OCI-LY3 (cell line): ENCODE measurements around the gene AVL9.
"Not testable (repeated sequence)": the region's sequence is repeated elsewhere in the genome, so short reads cannot be mapped to it uniquely, and the experiment has no call there.

Experiments
- H2AFZ ChIP-seq: fragments of 200-600, 300-600 bp; shearing (Covaris generic); 2 replicates; pipeline ENCODE4 v1.6.0; 2014; ENCODE audit warnings: antibody characterized with exemption, low read depth, low read length
- H3K27ac ChIP-seq: fragments of 200-600, 300-600 bp; sonication (generic); 2 replicates; pipeline ENCODE4 v1.5.1; 2014; ENCODE audit warnings: mild to moderate bottlenecking, low read length, moderate library complexity, mixed read lengths
- H3K27me3 ChIP-seq: fragments of 200-600, 300-600 bp; sonication (generic); 2 replicates; pipeline ENCODE4 v1.6.1; 2014; ENCODE audit warnings: low read depth, low read length, mixed read lengths
- H3K36me3 ChIP-seq: fragments of 200-600, 300-600 bp; sonication (generic); replicated peaks from 2 replicates; pipeline ENCODE3; 2014; ENCODE audit warnings: low read depth, low read length, mixed read lengths
- H3K4me1 ChIP-seq: fragments of 300-600, 200-600 bp; sonication (generic); 2 replicates; pipeline ENCODE4 v1.6.1; 2014; ENCODE audit warnings: low read length, mixed read lengths
- H3K4me2 ChIP-seq: fragments of 200-600, 300-600 bp; sonication (generic); 2 replicates; pipeline ENCODE4 v1.6.1; 2014; ENCODE audit warnings: low read length, mixed read lengths
- H3K4me3 ChIP-seq: fragments of 300-600, 200-600 bp; sonication (generic); 2 replicates; pipeline ENCODE4 v1.5.1; 2014; ENCODE audit warnings: antibody characterized with exemption, mild to moderate bottlenecking, low read length, moderate library complexity
- H3K79me2 ChIP-seq: fragments of 300-600, 200-600 bp; shearing (Covaris generic); 2 replicates; pipeline ENCODE4 v1.6.1; 2014; ENCODE audit warnings: mild to moderate bottlenecking, low read length, mixed read lengths
- H3K9ac ChIP-seq: fragments of 300-600, 200-600 bp; shearing (Covaris generic); 2 replicates; pipeline ENCODE4 v1.6.0; 2014; ENCODE audit warnings: mild to moderate bottlenecking, low read length, moderate library complexity
- H3K9me3 ChIP-seq: fragments of 200-600, 300-600 bp; shearing (Covaris generic); 2 replicates; pipeline ENCODE4 v1.6.1; 2014; ENCODE audit warnings: low read length, mixed read lengths; ENCODE audit not compliant: insufficient read depth
- H4K20me1 ChIP-seq: fragments of 200-600, 300-600 bp; sonication (generic); 2 replicates; pipeline ENCODE4 v1.6.1; 2016; ENCODE audit warnings: low read length, mixed read lengths; ENCODE audit not compliant: insufficient read depth
- CTCF ChIP-seq: fragments of 200-600, 300-600 bp; sonication (generic); IDR thresholded peaks from 2 replicates; pipeline ENCODE4 v1.5.1; 2014; ENCODE audit warnings: antibody characterized with exemption, low read length, low read depth
- EZH2phosphoT487 ChIP-seq: fragments of 200-600 bp; shearing (Covaris generic); IDR thresholded peaks from 2 replicates; pipeline ENCODE4 v1.6.1; 2018; ENCODE audit warnings: antibody characterized with exemption, mixed run types, low read depth

The AVL9 gene

GRCh38 chr7:32459788-32460187 is 35.5 kb upstream of the AVL9 start:
- Histone ChIP-seq H3K9ac (no peak overlapping the region), H3K27me3 (no peaks in the 10 kb centered on the region), H2AFZ (no peak overlapping the region), H3K79me2 (no peaks in the 10 kb centered on the region), H3K36me3 (no peaks in the 10 kb centered on the region), H3K27ac (no peak overlapping the region), H3K9me3 (no peaks in the 10 kb centered on the region), H4K20me1 (no peaks in the 10 kb centered on the region), H3K4me1 (no peaks in the 10 kb centered on the region), H3K4me3 (no peak overlapping the region), H3K4me2 (no peak overlapping the region)
- no peak for TF ChIP-seq CTCF
- TF ChIP-seq EZH2phosphoT487, result no peak

- Histone ChIP-seq H3K27me3 (no peaks in the 10 kb centered on the region), H3K4me3 (no peak overlapping the region), H3K4me1 (no peaks in the 10 kb centered on the region), H2AFZ (no peak overlapping the region), H4K20me1 (no peaks in the 10 kb centered on the region), H3K4me2 (no peak overlapping the region), H3K27ac (no peak overlapping the region), H3K9ac (no peak overlapping the region), H3K36me3 (no peaks in the 10 kb centered on the region), H3K9me3 (no peaks in the 10 kb centered on the region), H3K79me2 (no peaks in the 10 kb centered on the region)
- TF ChIP-seq EZH2phosphoT487, result no peak
Observed at GRCh38 chr7:32461484-32461883, 33.8 kb upstream of the AVL9 start.

- TF ChIP-seq CTCF (no peak), EZH2phosphoT487 (no peak)
- Histone ChIP-seq H3K9me3 (no peaks in the 10 kb centered on the region), H3K27ac (no peak overlapping the region), H4K20me1 (no peaks in the 10 kb centered on the region), H3K79me2 (no peaks in the 10 kb centered on the region), H3K4me1 (no peaks in the 10 kb centered on the region), H3K4me2 (no peak overlapping the region), H2AFZ (no peak overlapping the region), H3K4me3 (no peak overlapping the region), H3K9ac (no peak overlapping the region), H3K27me3 (no peaks in the 10 kb centered on the region), H3K36me3 (no peaks in the 10 kb centered on the region)
Observed at GRCh38 chr7:32462451-32462850, 32.8 kb upstream of the AVL9 start.

- Histone ChIP-seq H4K20me1 (no peaks in the 10 kb centered on the region), H2AFZ (no peak overlapping the region), H3K9me3 (no peaks in the 10 kb centered on the region), H3K4me1 (no peaks in the 10 kb centered on the region), H3K27me3 (no peaks in the 10 kb centered on the region), H3K36me3 (no peaks in the 10 kb centered on the region), H3K4me3 (no peak overlapping the region), H3K27ac (no peak overlapping the region), H3K9ac (no peak overlapping the region), H3K79me2 (no peaks in the 10 kb centered on the region), H3K4me2 (no peak overlapping the region)
- TF ChIP-seq CTCF (no peak), EZH2phosphoT487 (no peak)
Observed at GRCh38 chr7:32462977-32463376, 32.3 kb upstream of the AVL9 start.

DNA sequence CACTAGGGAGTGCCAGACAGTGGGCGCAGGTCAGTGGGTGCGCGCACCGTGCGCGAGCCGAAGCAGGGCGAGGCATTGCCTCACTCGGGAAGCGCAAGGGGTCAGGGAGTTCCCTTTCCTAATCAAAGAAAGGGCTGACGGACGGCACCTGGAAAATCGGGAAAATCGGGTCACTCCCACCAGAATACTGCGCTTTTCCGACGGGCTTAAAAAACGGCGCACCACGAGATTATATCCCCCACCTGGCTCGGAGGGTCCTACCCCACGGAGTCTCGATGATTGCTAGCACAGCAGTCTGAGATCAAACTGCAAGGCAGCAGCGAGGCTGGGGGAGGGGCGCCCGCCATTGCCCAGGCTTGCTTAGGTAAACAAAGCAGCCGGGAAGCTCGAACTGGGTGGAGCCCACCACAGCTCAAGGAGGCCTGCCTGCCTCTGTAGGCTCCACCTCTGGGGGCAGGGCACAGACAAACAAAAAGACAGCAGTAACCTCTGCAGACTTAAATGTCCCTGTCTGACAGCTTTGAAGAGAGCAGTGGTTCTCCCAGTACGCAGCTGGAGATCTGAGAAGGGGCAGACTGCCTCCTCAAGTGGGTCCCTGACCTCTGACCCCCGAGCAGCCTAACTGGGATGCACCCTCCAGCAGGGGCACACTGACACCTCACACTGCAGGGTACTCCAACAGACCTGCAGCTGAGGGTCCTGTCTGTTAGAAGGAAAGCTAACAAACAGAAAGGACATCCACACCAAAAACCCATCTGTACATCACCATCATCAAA is 30.5 kb upstream of the AVL9 start:
- not testable (repeated sequence) for H3K79me2 ChIP-seq, H3K9me3 ChIP-seq, H3K27me3 ChIP-seq, H4K20me1 ChIP-seq, H2AFZ ChIP-seq, H3K9ac ChIP-seq, H3K27ac ChIP-seq, H3K4me2 ChIP-seq, H3K36me3 ChIP-seq, H3K4me1 ChIP-seq
- H3K4me3 ChIP-seq, result peak overlapping the region; percentile 47; the same call in 1 of the 2 replicates

DNA sequence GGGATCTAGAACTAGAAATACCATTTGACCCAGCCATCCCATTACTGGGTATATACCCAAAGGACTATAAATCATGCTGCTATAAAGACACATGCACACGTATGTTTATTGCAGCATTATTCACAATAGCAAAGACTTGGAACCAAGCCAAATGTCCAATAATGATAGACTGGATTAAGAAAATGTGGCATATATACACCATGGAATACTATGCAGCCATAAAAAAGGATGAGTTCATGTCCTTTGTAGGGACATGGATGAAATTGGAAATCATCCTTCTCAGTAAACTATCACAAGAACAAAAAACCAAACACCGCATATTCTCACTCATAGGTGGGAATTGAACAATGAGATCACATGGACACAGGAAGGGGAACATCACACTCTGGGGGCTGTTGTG is 25.3 kb upstream of the AVL9 start:
- H3K4me2 ChIP-seq, H3K4me1 ChIP-seq, H3K27ac ChIP-seq, H3K27me3 ChIP-seq, H3K79me2 ChIP-seq, H2AFZ ChIP-seq, H3K36me3 ChIP-seq, H3K9me3 ChIP-seq, H3K4me3 ChIP-seq, H4K20me1 ChIP-seq, H3K9ac ChIP-seq: not testable (repeated sequence)
